Measurements from ENCODE around the gene PRKD2. TPM values are rescaled to one million over a fixed set of nuclear protein-coding genes. Genes with fewer than 3 reads are reported as not detected.

Gene PRKD2
- total and polyA plus RNA-seq, 2 of the 8 experiments (the other 6 are each of a cell fraction or from before 2014, with no cell fraction given), result 24.4 to 63.8 TPM

- DNase-seq (ENCODE audit: low read depth in 1 of 2, low spot score in 2 of 2) (no peak), FAIRE-seq (no peak)
- Histone ChIP-seq H4K5ac (ENCODE audit: insufficient read length, low read depth, low read length) (no peak overlapping the region), H3K14ac (ENCODE audit: insufficient read length) (no peak overlapping the region), H4K91ac (replicated peaks; ENCODE audit: insufficient read length, low read length) (no peak overlapping the region), H3K27ac (ENCODE audit: low read depth, low read length) (no peak overlapping the region), H3K4me3 (ENCODE audit: extremely low read depth in 1 of 4, insufficient read depth in 2 of 4, low read depth in 3 of 4, low read length in 4 of 4) (no peak overlapping the region), H3K56ac (replicated peaks; ENCODE audit: insufficient read length, low read depth, low read length) (no peak overlapping the region), H3K79me1 (ENCODE audit: low read depth, low read length) (no peaks in the 10 kb centered on the region), H4K20me1 (replicated peaks in 1 of 2; ENCODE audit: control insufficient read depth in 1 of 2, insufficient read depth in 2 of 2, low read length in 2 of 2) (no peaks in the 10 kb centered on the region), H3K18ac (ENCODE audit: extremely low read depth, low read length) (no peak overlapping the region), H4K8ac (ENCODE audit: extremely low read depth, insufficient read depth, low read length) (no peak overlapping the region), H3K27me3 (replicated peaks in 1 of 4; ENCODE audit: control insufficient read depth in 3 of 4, extremely low read depth in 1 of 4, insufficient read depth in 3 of 4, low read length in 3 of 4) (peaks cover 0 to 4% (median 4%) of the 10 kb centered on the region in 4 experiments; a peak in 3 of 7 replicates), H3K79me2 (ENCODE audit: control insufficient read depth in 1 of 2, insufficient read depth in 2 of 2, low read length in 2 of 2) (no peaks in the 10 kb centered on the region), H2BK120ac (replicated peaks; ENCODE audit: low read depth, low read length) (no peak overlapping the region), H2BK15ac (ENCODE audit: low read length) (no peak overlapping the region), H2BK5ac (ENCODE audit: low read depth, low read length) (no peak overlapping the region), H3K4me2 (ENCODE audit: insufficient read depth in 1 of 2, low read depth in 2 of 2, low read length in 2 of 2) (no peak overlapping the region), H2BK20ac (ENCODE audit: low read length) (no peak overlapping the region), H3K9me3 (ENCODE audit: insufficient read depth in 2 of 2, low read depth in 1 of 2, low read length in 1 of 2) (no peaks in the 10 kb centered on the region), H3K9ac (replicated peaks in 1 of 4; ENCODE audit: extremely low read depth in 1 of 4, low read depth in 3 of 4, low read length in 3 of 4) (no peak overlapping the region), H3K4ac (replicated peaks; ENCODE audit: insufficient read length, low read depth, low read length) (no peak overlapping the region), H2AFZ (ENCODE audit: low read length) (no peak overlapping the region), H3K4me1 (replicated peaks in 1 of 4; ENCODE audit: control insufficient read depth in 3 of 4, insufficient read depth in 4 of 4, low read length in 3 of 4) (peaks cover 0 to 4% (median 2%) of the 10 kb centered on the region in 4 experiments; a peak in 4 of 7 replicates), H3K23me2 (ENCODE audit: low read depth, low read length) (peaks cover 7% of the 10 kb centered on the region; the same call in 1 of the 2 replicates), H3K23ac (ENCODE audit: insufficient read length) (no peak overlapping the region), H3K36me3 (ENCODE audit: control insufficient read depth in 2 of 4, insufficient read depth in 4 of 4, low read length in 3 of 4) (no peaks in the 10 kb centered on the region), H2BK12ac (ENCODE audit: low read depth, low read length) (no peak overlapping the region), H2AK5ac (ENCODE audit: low read depth, low read length) (no peak overlapping the region)
- CTCF ChIA-PET (ENCODE audit: partially characterized antibody), result interaction anchor here (0.6 to 18.2 kb wide), 4 partner anchors 8 to 48 kb away, joined by 4 to 341 read pairs (median 30); no protein-coding TSS in a partner anchor
- 86% methylated on average over 5 of the region's 8 CpGs; no CpG with 5 or more reads in 1 of the 2 experiments for WGBS, 2 experiments (ENCODE audit: extremely low coverage in 1 of 2, insufficient coverage in 1 of 2, insufficient read length in 1 of 2, insufficient replicate concordance in 2 of 2, low coverage in 1 of 2, low lambda C conversion rate in 2 of 2, missing lambda C conversion rate in 1 of 2)
- POLR2A ChIA-PET (ENCODE audit: partially characterized antibody), result interaction anchor here (0.6 kb wide), 1 partner anchor 123 kb away, joined by 3 read pairs; the partner anchor contains the start of gene SLC1A5
- TF ChIP-seq CHD2 (IDR thresholded peaks at IDR 0.05; ENCODE audit: low read length), result no peak
- TF ChIP-seq SP2 (IDR thresholded peaks at IDR 0.05; ENCODE audit: low read length), result no peak
- TF ChIP-seq GABPA (IDR thresholded peaks at IDR 0.05; ENCODE audit: borderline replicate concordance, insufficient read depth, low read length), result no peak
- TF ChIP-seq FOSL1 (IDR thresholded peaks at IDR 0.05; ENCODE audit: insufficient read depth, low read depth, low read length), result no peak
Measured at GRCh38 chr19:46665072-46665471, 51.8 kb downstream of the PRKD2 start.

Measured in H1 (cell line).